Thyroid gland (tissue), 4 donors: Measurements from ENCODE around the gene PPP2R5C.

Source experiments
- POLR2A ChIP-seq, 2 donors: fragments of 450-650 bp; IDR thresholded peaks; one replicate each; pipeline ENCODE4 v1.6.1; 2017; ENCODE audit warnings: antibody characterized with exemption in 2 of 2, mild to moderate bottlenecking in 2 of 2, moderate library complexity in 1 of 2
- TF ChIP-seq, protein P1 (sequence below), 6 experiments: fragments of 200-600 bp in 3 of 6; fragments of 450-650 bp in 3 of 6; sonication (generic) in 3 of 6; IDR thresholded peaks; one replicate each; pipeline ENCODE4 v1.5.1; 2016 to 2019; ENCODE audit warnings: antibody characterized with exemption in 6 of 6, mild to moderate bottlenecking in 2 of 6, inconsistent platforms in 1 of 6, moderate library complexity in 1 of 6

DNA sequence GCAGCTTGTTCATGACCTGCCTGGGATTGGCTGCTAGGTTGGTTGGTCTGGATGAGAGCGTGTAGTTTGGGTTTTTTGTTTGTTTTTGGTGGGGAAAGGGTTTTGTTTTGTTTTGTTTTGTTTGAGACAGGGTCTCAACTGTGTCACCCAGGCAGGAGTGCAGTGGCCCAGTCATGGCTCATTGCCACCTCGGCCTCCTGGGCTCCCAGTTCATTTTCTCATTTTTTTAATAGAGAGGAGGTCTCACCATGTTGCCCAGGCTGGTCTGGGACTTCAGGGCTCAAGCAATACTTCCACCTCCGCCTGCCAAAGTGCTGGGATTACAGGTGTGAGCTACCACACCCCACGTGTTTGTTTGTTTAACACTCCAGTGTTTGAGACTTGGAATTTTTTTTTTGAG lies 206.7 kb downstream of the PPP2R5C start:
- TF ChIP-seq, protein P1, sequence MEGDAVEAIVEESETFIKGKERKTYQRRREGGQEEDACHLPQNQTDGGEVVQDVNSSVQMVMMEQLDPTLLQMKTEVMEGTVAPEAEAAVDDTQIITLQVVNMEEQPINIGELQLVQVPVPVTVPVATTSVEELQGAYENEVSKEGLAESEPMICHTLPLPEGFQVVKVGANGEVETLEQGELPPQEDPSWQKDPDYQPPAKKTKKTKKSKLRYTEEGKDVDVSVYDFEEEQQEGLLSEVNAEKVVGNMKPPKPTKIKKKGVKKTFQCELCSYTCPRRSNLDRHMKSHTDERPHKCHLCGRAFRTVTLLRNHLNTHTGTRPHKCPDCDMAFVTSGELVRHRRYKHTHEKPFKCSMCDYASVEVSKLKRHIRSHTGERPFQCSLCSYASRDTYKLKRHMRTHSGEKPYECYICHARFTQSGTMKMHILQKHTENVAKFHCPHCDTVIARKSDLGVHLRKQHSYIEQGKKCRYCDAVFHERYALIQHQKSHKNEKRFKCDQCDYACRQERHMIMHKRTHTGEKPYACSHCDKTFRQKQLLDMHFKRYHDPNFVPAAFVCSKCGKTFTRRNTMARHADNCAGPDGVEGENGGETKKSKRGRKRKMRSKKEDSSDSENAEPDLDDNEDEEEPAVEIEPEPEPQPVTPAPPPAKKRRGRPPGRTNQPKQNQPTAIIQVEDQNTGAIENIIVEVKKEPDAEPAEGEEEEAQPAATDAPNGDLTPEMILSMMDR (IDR thresholded peaks at IDR 0.05), result no peak
- no peak for TF ChIP-seq POLR2A (IDR thresholded peaks at IDR 0.05)
